HepG2 (cell line): ENCODE measurements around the gene ITGB5. TPM values are rescaled to one million over a fixed set of nuclear protein-coding genes. Genes with fewer than 3 reads are reported as not detected.

Experiments
- ATAC-seq: fragments of 200-7000 bp; cut with Tn5 transposase; 3 replicates; pipeline ENCODE4 v1.9.1; 2020; ENCODE audit warnings: mild to moderate bottlenecking, moderate library complexity
- BruUV-seq: library from RNA; stranded (reverse); fragments of 400-500 nt; replicated peaks from 2 replicates; lab custom pipeline; 2021; lab: Mats Ljungman, UMichigan
- CTCF ChIA-PET: fragments of 300-600 bp; formaldehyde crosslinking; extraction: SDS; loops from one replicate; lab custom pipeline; 2021; ENCODE audit warnings: low total read pairs, inconsistent platforms, low intra/inter-chr PET ratio; lab: Yijun Ruan, JAX
- POLR2A ChIA-PET: fragments of 350-600 bp; sonication (Branson Sonifier 250); formaldehyde crosslinking; loops from one replicate; lab custom pipeline; 2020; ENCODE audit warnings: antibody characterized with exemption, inconsistent platforms; lab: Yijun Ruan, JAX
- DNase-seq: peaks from one replicate; pipeline ENCODE4 v3.0.0-alpha.2; 2015; ENCODE audit warnings: low spot score
- FAIRE-seq: peaks from 3 replicates; lab custom pipeline; 2011; peaks lifted over from hg19 to GRCh38; lab: Jason Lieb, UNC
- H2AFZ ChIP-seq: one replicate; pipeline ENCODE4 v1.6.1; 2011; ENCODE audit warnings: low read length, inconsistent platforms
- H3K27ac ChIP-seq: fragments of 300-600 bp; 3 replicates; pipeline ENCODE4 v1.8.0; 2011; ENCODE audit warnings: mixed run types, mild to moderate bottlenecking, mixed read lengths, low read length, inconsistent platforms; ENCODE audit not compliant: insufficient read depth; ENCODE audit errors: extremely low read length
- H3K27me3 ChIP-seq, 2 experiments: fragments of 200-600 bp in 1 of 2; 2 replicates in 1 of 2; 3 replicates in 1 of 2; pipeline versions ENCODE4 v1.6.0 to v1.8.0; 2011; ENCODE audit warnings: low read length in 2 of 2, mild to moderate bottlenecking in 2 of 2, moderate library complexity in 2 of 2, inconsistent platforms in 1 of 2; ENCODE audit not compliant: insufficient read depth in 2 of 2, control insufficient read depth in 1 of 2
- H3K36me3 ChIP-seq, 2 experiments: fragments of 200-600 bp in 1 of 2; replicated peaks in 1 of 2; 2 replicates in 1 of 2; 3 replicates in 1 of 2; pipeline versions ENCODE4 v1.5.1 to v1.8.0; 2011; ENCODE audit warnings: low read length in 2 of 2, inconsistent platforms in 1 of 2; ENCODE audit not compliant: insufficient read depth in 2 of 2, control insufficient read depth in 1 of 2
- H3K4me1 ChIP-seq: 2 replicates; pipeline ENCODE4 v1.5.1; 2012; ENCODE audit warnings: low read length, inconsistent platforms; ENCODE audit not compliant: insufficient read depth
- H3K4me2 ChIP-seq: 2 replicates; pipeline ENCODE4 v1.6.0; 2011; ENCODE audit warnings: low read depth, low read length, inconsistent platforms
- H3K4me3 ChIP-seq, 3 experiments: fragments of 200-600 bp in 1 of 3; sonication (generic), shearing (Covaris generic) in 1 of 3; replicated peaks in 1 of 3; 2 replicates each; pipeline ENCODE4 v1.5.1; 2011 to 2016; ENCODE audit warnings: low read length in 3 of 3, inconsistent platforms in 2 of 3, low read depth in 2 of 3, mild to moderate bottlenecking in 2 of 3, control low read depth in 1 of 3, mixed read lengths in 1 of 3; ENCODE audit not compliant: insufficient read depth in 1 of 3
- H3K79me2 ChIP-seq: one replicate; pipeline ENCODE4 v1.6.1; 2011; ENCODE audit warnings: low read length, inconsistent platforms; ENCODE audit not compliant: insufficient read depth
- H3K9ac ChIP-seq: 2 replicates; pipeline ENCODE4 v1.6.0; 2011; ENCODE audit warnings: mild to moderate bottlenecking, low read depth, low read length, inconsistent platforms; ENCODE audit not compliant: insufficient read depth
- H3K9me3 ChIP-seq: 2 replicates; pipeline ENCODE4 v1.5.1; 2012; ENCODE audit warnings: mild to moderate bottlenecking, low read length
- H4K20me1 ChIP-seq: 2 replicates; pipeline ENCODE4 v1.6.0; 2011; ENCODE audit warnings: inconsistent platforms, mild to moderate bottlenecking, low read length, moderate library complexity; ENCODE audit not compliant: insufficient read depth
- ARID5B ChIP-seq: IDR thresholded peaks from 2 replicates; pipeline ENCODE4 v1.4.0; 2020; ENCODE audit warnings: mild to moderate bottlenecking, missing genetic modification reagents
- HINFP ChIP-seq: sonication (generic); formaldehyde crosslinking; IDR thresholded peaks from 2 replicates; pipeline ENCODE4 v1.4.0; 2020; ENCODE audit warnings: low read depth, mild to moderate bottlenecking, missing genetic modification reagents
- PAXIP1 ChIP-seq: sonication (generic); formaldehyde crosslinking; conservative IDR thresholded peaks from 2 replicates; pipeline ENCODE4 v1.4.0; 2020; ENCODE audit warnings: mild to moderate bottlenecking, missing genetic modification reagents, moderate library complexity
- RARA ChIP-seq: IDR thresholded peaks from 2 replicates; pipeline ENCODE4 v1.6.1; 2016; ENCODE audit warnings: missing genetic modification reagents, missing compliant biosample characterization
- SAP130 ChIP-seq: IDR thresholded peaks from 2 replicates; pipeline ENCODE4 v1.6.1; 2016; ENCODE audit warnings: low read depth
- ZNF143 ChIP-seq: sonication (generic); formaldehyde crosslinking; IDR thresholded peaks from 2 replicates; pipeline ENCODE4 v1.4.0; 2020; ENCODE audit warnings: missing genetic modification reagents
- ZNF317 ChIP-seq: sonication (generic); formaldehyde crosslinking; IDR thresholded peaks from 2 replicates; pipeline ENCODE4 v1.5.0; 2020; ENCODE audit warnings: mild to moderate bottlenecking, missing genetic modification reagents
- ZNF441 ChIP-seq: sonication (generic); formaldehyde crosslinking; IDR thresholded peaks from 2 replicates; pipeline ENCODE4 v1.7.0; 2021; ENCODE audit warnings: missing genetic modification reagents, borderline replicate concordance
- WGBS: methylation state at CpG from one replicate; pipeline ENCODE4 v1.1.6; 2017; ENCODE audit warnings: low lambda C conversion rate; 5-methylcytosine and 5-hydroxymethylcytosine counted together
- in situ Hi-C: cut with HindIII; loops from 2 replicates; pipeline ENCODE4 v1.10.0; 2017; ENCODE audit warnings: low pct_unique_long_range_greater_than_20kb; ENCODE audit not compliant: extremely low pct_ligation_motif_present
- intact Hi-C: fragments of 100-400 bp; cut with micrococcal nuclease; formaldehyde crosslinking; loops from one replicate; pipeline ENCODE4 v1.10.0; 2022; ENCODE audit not compliant: unreplicated experiment
- polyA plus RNA-seq, 8 experiments: library from polyadenylated mRNA; depleted of rRNA in 3 of 8; stranded (reverse) in 7 of 8; unstranded in 1 of 8; fragments of >200 nt; fragmentation: Illumina TruSeq in 4 of 8; extraction: Trizol in 4 of 8; gene quantifications; 2 replicates each; pipeline versions ENCODE4 v1.2.1 to v1.2.3, GENCODE V29; 2011 to 2016; ENCODE audit warnings: low read depth in 4 of 8, missing spikeins in 1 of 8, mixed read lengths in 1 of 8; ENCODE audit not compliant: insufficient read depth in 1 of 8
- total RNA-seq, 5 experiments: library from RNA; depleted of rRNA; stranded (reverse); fragments of >200 nt; fragmentation: Illumina TruSeq; extraction: Trizol; gene quantifications; 2 replicates each; pipeline ENCODE4 v1.2.3, GENCODE V29; 2016; ENCODE audit warnings: low read depth in 1 of 5

ITGB5 gene
- total and polyA plus RNA-seq, 2 of the 13 experiments (the other 11 are each of a cell fraction or from before 2014, with no cell fraction given): 74.1 to 343 TPM

- TF ChIP-seq PAXIP1 (CRISPR knock-in tag) (0 out of 2 replicates have a peak, but pooled peaks have one; percentile 15), ZNF143 (CRISPR knock-in tag) (no peak), ARID5B (0 out of 2 replicates have a peak, but pooled peaks have one; percentile 22)
These were observed 9.5 kb downstream of the ITGB5 start (continued) for GRCh38 chr3:124877674-124878073.

- DNase-seq: no peak
- no peak for FAIRE-seq
- ChIA-PET POLR2A (interaction anchor here (3.3 to 3.8 kb wide), 2 partner anchors 10 to 41 kb away, joined by 15 to 19 read pairs; partner anchors contain the start of gene ITGB5), CTCF (no interaction called here)
- Histone ChIP-seq H3K36me3 (peaks cover 5 to 21% of the 10 kb centered on the region in 2 experiments), H2AFZ (no peak overlapping the region), H4K20me1 (no peaks in the 10 kb centered on the region; the same call in 1 of the 2 replicates), H3K4me1 (peaks cover 84% of the 10 kb centered on the region), H3K4me3 (no peak overlapping the region), H3K27ac (peak overlapping the region; percentile 43), H3K9ac (peak overlapping the region; percentile 10; the same call in 1 of the 2 replicates), H3K79me2 (peaks cover 69% of the 10 kb centered on the region), H3K4me2 (peak overlapping the region; percentile 30; the same call in 1 of the 2 replicates), H3K27me3 (no peaks in the 10 kb centered on the region), H3K9me3 (no peaks in the 10 kb centered on the region)
- ATAC-seq: no peak
- intact Hi-C loops (no loop called here), in situ Hi-C loops (loop anchor here (5.0 kb wide), 1 partner anchor 39 kb away; no protein-coding TSS in a partner anchor)
- no TSS peak for BruUV-seq
- WGBS: 79% methylated on average over 3 of the region's 3 CpGs
- TF ChIP-seq SAP130 (CRISPR knock-in tag) (0 out of 2 replicates have a peak, but pooled peaks have one; percentile 20), HINFP (CRISPR knock-in tag) (no peak), ZNF441 (CRISPR knock-in tag) (0 out of 2 replicates have a peak, but pooled peaks have one; percentile 11), RARA (CRISPR knock-in tag) (0 out of 2 replicates have a peak, but pooled peaks have one; percentile 40), ZNF317 (CRISPR knock-in tag) (no peak)
These were observed 10.7 kb downstream of the ITGB5 start for GRCh38 chr3:124876401-124876878.
